ENCODE data around the gene SORD.
"Not testable (repeated sequence)": the region's sequence is repeated elsewhere in the genome, so short reads cannot be mapped to it uniquely, and the experiment has no call there.

SORD gene

GRCh38 chr15:45091161-45091560, 68.2 kb downstream of the SORD start:
- H3K4me3 ChIP-seq (ENCODE audit: low read depth, low read length), result no peak overlapping the region
- peak; percentile 13 for DNase-seq (ENCODE audit: low read depth)

- no peak for DNase-seq (ENCODE audit: low read depth)
Measured at GRCh38 chr15:45091576-45091975, 68.6 kb downstream of the SORD start.

GRCh38 chr15:45093013-45093412, 70.0 kb downstream of the SORD start:
- no peak for DNase-seq (ENCODE audit: low read depth)

More at GRCh38 chr15:45091576-45091975, 68.6 kb downstream of the SORD start:
- no peak overlapping the region for H3K4me3 ChIP-seq (ENCODE audit: low read depth, low read length)

GRCh38 chr15:45093622-45094357, 70.8 kb downstream of the SORD start:
- no peak for DNase-seq (ENCODE audit: low read depth)
- no peak overlapping the region for H3K4me3 ChIP-seq (ENCODE audit: low read depth, low read length)

More at GRCh38 chr15:45093013-45093412, 70.0 kb downstream of the SORD start:
- no peak overlapping the region for H3K4me3 ChIP-seq (ENCODE audit: low read depth, low read length)

GRCh38 chr15:45094358-45094730, 71.3 kb downstream of the SORD start:
- H3K4me3 ChIP-seq (ENCODE audit: low read depth, low read length), result no peak overlapping the region
- no peak for DNase-seq (ENCODE audit: low read depth)

- H3K4me3 ChIP-seq (ENCODE audit: low read depth, low read length), result no peak overlapping the region
- no peak for DNase-seq (ENCODE audit: low read depth)
Measured at GRCh38 chr15:45095661-45096060, 72.7 kb downstream of the SORD start.

GRCh38 chr15:45097466-45097865, 74.5 kb downstream of the SORD start:
- H3K4me3 ChIP-seq (ENCODE audit: low read depth, low read length), result no peak overlapping the region
- DNase-seq (ENCODE audit: low read depth), result no peak

GRCh38 chr15:45099549-45100165, 76.7 kb downstream of the SORD start:
- H3K4me3 ChIP-seq (ENCODE audit: low read depth, low read length), result no peak overlapping the region
- DNase-seq (ENCODE audit: low read depth), result no peak

GRCh38 chr15:45100884-45101625, 78.1 kb downstream of the SORD start:
- no peak overlapping the region for H3K4me3 ChIP-seq (ENCODE audit: low read depth, low read length)
- no peak for DNase-seq (ENCODE audit: low read depth)

- no peak for DNase-seq (ENCODE audit: low read depth)
- H3K4me3 ChIP-seq (ENCODE audit: low read depth, low read length), result no peak overlapping the region
Measured at GRCh38 chr15:45101749-45102148, 78.8 kb downstream of the SORD start.

GRCh38 chr15:45102226-45102625, 79.2 kb downstream of the SORD start:
- H3K4me3 ChIP-seq (ENCODE audit: low read depth, low read length), result no peak overlapping the region
- DNase-seq (ENCODE audit: low read depth), result no peak

- not testable (repeated sequence) for H3K4me3 ChIP-seq (ENCODE audit: low read depth, low read length); DNase-seq (ENCODE audit: low read depth)
Measured at GRCh38 chr15:45104170-45104569, 81.2 kb downstream of the SORD start.

- no peak overlapping the region for H3K4me3 ChIP-seq (ENCODE audit: low read depth, low read length)
Measured at GRCh38 chr15:45105586-45105985, 82.6 kb downstream of the SORD start.

GRCh38 chr15:45106002-45106790, 83.2 kb downstream of the SORD start:
- DNase-seq (ENCODE audit: low read depth), result no peak
- no peak overlapping the region for H3K4me3 ChIP-seq (ENCODE audit: low read depth, low read length)

More at GRCh38 chr15:45105586-45105985, 82.6 kb downstream of the SORD start:
- DNase-seq (ENCODE audit: low read depth), result no peak

- no peak for DNase-seq (ENCODE audit: low read depth)
- no peak overlapping the region for H3K4me3 ChIP-seq (ENCODE audit: low read depth, low read length)
Measured at GRCh38 chr15:45107941-45108630, 85.1 kb downstream of the SORD start.

- H3K4me3 ChIP-seq (ENCODE audit: low read depth, low read length), result no peak overlapping the region
- no peak for DNase-seq (ENCODE audit: low read depth)
Measured at GRCh38 chr15:45110256-45110820, 87.3 kb downstream of the SORD start.

- H3K4me3 ChIP-seq (ENCODE audit: low read depth, low read length), result no peak overlapping the region
- no peak for DNase-seq (ENCODE audit: low read depth)
Measured at GRCh38 chr15:45111390-45112142, 88.6 kb downstream of the SORD start.

GRCh38 chr15:45112143-45112590, 89.2 kb downstream of the SORD start:
- no peak for DNase-seq (ENCODE audit: low read depth)
- H3K4me3 ChIP-seq (ENCODE audit: low read depth, low read length), result no peak overlapping the region

Measured in skeletal muscle cell (primary cell).